Hepatocyte (in vitro differentiated cells): ENCODE results near the gene LILRB2. TPM values are rescaled to one million over a fixed set of nuclear protein-coding genes. Genes with fewer than 3 reads are reported as not detected.
"Not testable (repeated sequence)": the region's sequence is repeated elsewhere in the genome, so short reads cannot be mapped to it uniquely, and the experiment has no call there.

Source experiments
- DNase-seq: peaks from one replicate; pipeline ENCODE4 v3.0.0-alpha.2; 2016; ENCODE audit warnings: low spot score
- H2AFZ ChIP-seq: fragments of 200-600 bp; sonication (generic); 2 replicates; pipeline ENCODE4 v1.6.0; 2016; ENCODE audit warnings: antibody characterized with exemption, mild to moderate bottlenecking
- H3K27ac ChIP-seq: fragments of 200-600 bp; sonication (generic); 2 replicates; pipeline ENCODE4 v1.5.1; 2016; ENCODE audit warnings: mild to moderate bottlenecking
- H3K27me3 ChIP-seq: fragments of 200-600 bp; sonication (generic); 2 replicates; pipeline ENCODE4 v1.6.1; 2016
- H3K36me3 ChIP-seq: fragments of 200-600 bp; sonication (generic); replicated peaks from 2 replicates; pipeline ENCODE4 v1.5.1; 2016; ENCODE audit warnings: low read depth; ENCODE audit not compliant: insufficient read depth
- H3K4me1 ChIP-seq: fragments of 200-600 bp; sonication (generic); 2 replicates; pipeline ENCODE4 v1.5.1; 2016; ENCODE audit warnings: mild to moderate bottlenecking, moderate library complexity; ENCODE audit not compliant: insufficient read depth
- H3K4me2 ChIP-seq: fragments of 200-600 bp; sonication (generic); 2 replicates; pipeline ENCODE4 v1.6.0; 2016
- H3K4me3 ChIP-seq: fragments of 200-600 bp; sonication (generic); 2 replicates; pipeline ENCODE4 v1.5.1; 2016; ENCODE audit warnings: mild to moderate bottlenecking
- H3K79me2 ChIP-seq: fragments of 200-600 bp; sonication (generic); 2 replicates; pipeline ENCODE4 v1.6.0; 2017; ENCODE audit warnings: mild to moderate bottlenecking
- H3K9me2 ChIP-seq: fragments of 200-600 bp; sonication (generic); replicated peaks from 2 replicates; pipeline ENCODE4 v1.6.0; 2017; ENCODE audit warnings: mild to moderate bottlenecking; ENCODE audit not compliant: insufficient read depth
- H3K9me3 ChIP-seq: fragments of 200-600 bp; sonication (generic); 2 replicates; pipeline ENCODE4 v1.5.1; 2016; ENCODE audit warnings: low read depth, mild to moderate bottlenecking
- H4K20me1 ChIP-seq: fragments of 200-600 bp; sonication (generic); 2 replicates; pipeline ENCODE4 v1.6.0; 2016; ENCODE audit warnings: mild to moderate bottlenecking; ENCODE audit not compliant: insufficient read depth, poor library complexity, severe bottlenecking
- EZH2 ChIP-seq: fragments of 200-600 bp; sonication (generic); IDR thresholded peaks from 2 replicates; pipeline ENCODE4 v1.6.1; 2016; ENCODE audit warnings: antibody characterized with exemption, mild to moderate bottlenecking, borderline replicate concordance
- EZH2phosphoT487 ChIP-seq: fragments of 200-600 bp; sonication (generic); IDR thresholded peaks from one replicate; pipeline ENCODE4 v1.6.1; 2018; ENCODE audit warnings: antibody characterized with exemption, mild to moderate bottlenecking, low read depth, moderate library complexity; ENCODE audit not compliant: unreplicated experiment, severe bottlenecking
- WGBS: methylation state at CpG from one replicate; pipeline ENCODE4 v1.1.6; 2016; ENCODE audit warnings: low lambda C conversion rate; ENCODE audit errors: missing lambda C conversion rate; 5-methylcytosine and 5-hydroxymethylcytosine counted together
- polyA plus RNA-seq: library from polyadenylated mRNA; unstranded; fragments of >200 nt; fragmentation: Nextera tagmentation; extraction: Ambion mirVana; gene quantifications from 2 replicates; pipeline ENCODE4 v1.2.1, GENCODE V29; 2016
- total RNA-seq: library from RNA; depleted of rRNA; stranded (reverse); fragments of >200 nt; gene quantifications from 2 replicates; pipeline ENCODE4 v1.2.3, GENCODE V29; 2014
- TF ChIP-seq, protein P1 (sequence below): fragments of 200-600 bp; sonication (generic); IDR thresholded peaks from 2 replicates; pipeline ENCODE4 v1.5.1; 2016; ENCODE audit warnings: antibody characterized with exemption, mild to moderate bottlenecking; ENCODE audit not compliant: poor library complexity

The LILRB2 gene
- total and polyA plus RNA-seq, 2 experiments from 2014 or later, result not detected

DNA sequence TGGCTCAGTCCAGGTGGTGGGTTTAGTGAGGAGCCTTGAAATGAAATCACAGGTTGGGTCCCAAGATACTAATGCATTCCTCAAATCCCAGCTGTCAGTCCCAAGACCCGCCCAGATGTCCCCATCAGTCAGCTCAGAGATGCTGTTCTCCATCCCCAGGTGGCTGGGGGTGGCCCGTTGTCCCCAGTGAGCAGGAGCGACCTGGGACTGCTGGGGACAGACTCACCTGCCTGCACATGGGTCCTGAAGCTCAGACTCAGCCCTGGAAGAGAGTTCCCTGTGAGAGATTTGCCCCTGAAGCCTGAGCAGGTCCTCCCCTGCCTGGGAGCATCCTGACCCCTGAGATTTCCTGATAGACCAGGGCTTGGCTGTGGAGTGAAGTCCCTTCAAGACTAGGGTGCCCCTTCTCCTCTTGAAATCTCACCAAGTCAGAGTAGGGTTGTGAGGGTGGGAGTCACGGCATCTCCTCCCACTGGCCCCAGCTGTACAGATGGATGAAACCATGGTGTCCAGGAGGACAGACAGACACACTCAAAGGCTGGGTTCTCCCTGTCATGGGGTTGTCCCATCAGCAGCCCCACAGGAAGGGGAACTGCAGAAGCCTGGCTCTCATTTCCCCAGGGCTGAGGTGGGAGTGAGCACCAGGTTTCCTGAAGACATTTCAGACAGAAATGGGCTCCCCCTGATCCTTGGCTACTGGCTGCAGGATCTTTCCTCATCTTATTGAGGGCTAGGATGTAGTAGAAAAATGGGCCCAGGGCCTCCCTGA is 17.6 kb upstream of the LILRB2 start:
- Histone ChIP-seq H3K36me3 (no peaks in the 10 kb centered on the region), H4K20me1 (no peaks in the 10 kb centered on the region), H3K27ac (no peak overlapping the region), H3K79me2 (no peaks in the 10 kb centered on the region), H2AFZ (no peak overlapping the region), H3K4me3 (no peak overlapping the region), H3K4me2 (no peak overlapping the region), H3K4me1 (no peaks in the 10 kb centered on the region), H3K9me2 (no peaks in the 10 kb centered on the region), H3K9me3 (no peaks in the 10 kb centered on the region), H3K27me3 (peaks cover 7% of the 10 kb centered on the region)
- TF ChIP-seq EZH2phosphoT487 (no peak), EZH2 (no peak)
- TF ChIP-seq, protein P1, sequence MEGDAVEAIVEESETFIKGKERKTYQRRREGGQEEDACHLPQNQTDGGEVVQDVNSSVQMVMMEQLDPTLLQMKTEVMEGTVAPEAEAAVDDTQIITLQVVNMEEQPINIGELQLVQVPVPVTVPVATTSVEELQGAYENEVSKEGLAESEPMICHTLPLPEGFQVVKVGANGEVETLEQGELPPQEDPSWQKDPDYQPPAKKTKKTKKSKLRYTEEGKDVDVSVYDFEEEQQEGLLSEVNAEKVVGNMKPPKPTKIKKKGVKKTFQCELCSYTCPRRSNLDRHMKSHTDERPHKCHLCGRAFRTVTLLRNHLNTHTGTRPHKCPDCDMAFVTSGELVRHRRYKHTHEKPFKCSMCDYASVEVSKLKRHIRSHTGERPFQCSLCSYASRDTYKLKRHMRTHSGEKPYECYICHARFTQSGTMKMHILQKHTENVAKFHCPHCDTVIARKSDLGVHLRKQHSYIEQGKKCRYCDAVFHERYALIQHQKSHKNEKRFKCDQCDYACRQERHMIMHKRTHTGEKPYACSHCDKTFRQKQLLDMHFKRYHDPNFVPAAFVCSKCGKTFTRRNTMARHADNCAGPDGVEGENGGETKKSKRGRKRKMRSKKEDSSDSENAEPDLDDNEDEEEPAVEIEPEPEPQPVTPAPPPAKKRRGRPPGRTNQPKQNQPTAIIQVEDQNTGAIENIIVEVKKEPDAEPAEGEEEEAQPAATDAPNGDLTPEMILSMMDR, result no peak
- no peak for DNase-seq
- WGBS, result 58% methylated on average over 4 of the region's 4 CpGs

DNA sequence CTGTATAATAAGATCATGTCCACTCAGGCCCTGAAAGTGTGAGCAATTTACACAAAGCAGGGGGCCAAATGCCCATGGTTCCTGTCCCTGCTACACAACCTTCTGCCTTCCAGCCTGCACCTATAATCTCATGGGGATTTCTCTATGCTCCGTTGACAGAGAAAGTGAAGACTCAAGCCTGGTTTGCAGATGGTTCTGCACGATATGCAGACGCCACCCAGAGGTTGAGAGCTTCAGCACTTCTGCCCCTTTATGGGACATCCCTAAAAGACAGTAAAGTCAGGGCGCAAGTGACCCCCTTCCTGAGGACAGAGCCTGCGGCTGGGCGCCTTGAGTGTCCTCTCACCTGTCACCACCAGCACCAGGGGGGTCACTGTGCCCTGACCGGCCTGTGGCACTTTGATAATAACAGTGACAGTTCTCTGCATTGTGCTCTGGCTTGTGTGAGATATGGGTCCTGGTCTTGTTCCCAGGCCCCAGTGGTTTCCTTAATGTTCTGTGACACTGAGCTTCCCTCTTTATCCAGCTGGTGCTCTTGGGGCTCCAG is 16.9 kb upstream of the LILRB2 start:
- TF ChIP-seq EZH2phosphoT487 (no peak), EZH2 (no peak)
- TF ChIP-seq, protein P1, result no peak
- no peaks in the 10 kb centered on the region for H3K36me3 ChIP-seq
- no peaks in the 10 kb centered on the region for H4K20me1 ChIP-seq
- H3K4me2 ChIP-seq, result no peak overlapping the region
- no peak overlapping the region for H3K27ac ChIP-seq
- DNase-seq, result no peak
- 42% methylated on average over 7 of the region's 7 CpGs for WGBS
- H2AFZ ChIP-seq, result no peak overlapping the region
- H3K9me2 ChIP-seq, result no peaks in the 10 kb centered on the region
- no peaks in the 10 kb centered on the region for H3K9me3 ChIP-seq
- H3K79me2 ChIP-seq, result no peaks in the 10 kb centered on the region
- H3K4me1 ChIP-seq, result no peaks in the 10 kb centered on the region
- H3K4me3 ChIP-seq, result no peak overlapping the region
- peaks cover 7% of the 10 kb centered on the region for H3K27me3 ChIP-seq

DNA sequence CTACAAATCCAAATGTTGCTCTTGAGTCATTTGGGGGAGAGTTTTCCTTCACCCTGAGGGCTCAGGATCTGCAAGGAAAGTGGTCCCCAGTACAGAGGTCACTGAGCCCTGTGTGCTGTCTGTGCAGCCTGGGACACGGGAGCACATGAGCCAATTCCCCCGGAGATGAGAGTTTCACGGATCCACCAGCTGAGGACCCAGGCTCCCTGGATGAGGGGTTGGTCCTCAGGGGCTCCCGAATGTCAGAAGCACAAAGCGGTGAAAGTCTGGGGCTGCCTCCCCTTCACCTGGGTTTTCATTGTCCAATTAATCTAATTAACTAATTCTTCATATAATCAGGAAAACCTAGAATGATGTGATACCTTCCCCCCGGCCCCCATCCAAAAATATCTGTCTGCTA is 13.6 kb upstream of the LILRB2 start:
- TF ChIP-seq EZH2 (no peak), EZH2phosphoT487 (no peak)
- TF ChIP-seq, protein P1, result no peak
- no peaks in the 10 kb centered on the region for H3K4me1 ChIP-seq
- no peaks in the 10 kb centered on the region for H3K79me2 ChIP-seq
- no peaks in the 10 kb centered on the region for H3K27me3 ChIP-seq
- H3K4me2 ChIP-seq, result no peak overlapping the region
- H4K20me1 ChIP-seq, result no peaks in the 10 kb centered on the region
- DNase-seq, result no peak
- H3K27ac ChIP-seq, result no peak overlapping the region
- no peaks in the 10 kb centered on the region for H3K36me3 ChIP-seq
- H3K4me3 ChIP-seq, result no peak overlapping the region
- no peaks in the 10 kb centered on the region for H3K9me2 ChIP-seq
- no peak overlapping the region for H2AFZ ChIP-seq
- H3K9me3 ChIP-seq, result no peaks in the 10 kb centered on the region
- WGBS, result 81% methylated on average over 6 of the region's 6 CpGs

DNA sequence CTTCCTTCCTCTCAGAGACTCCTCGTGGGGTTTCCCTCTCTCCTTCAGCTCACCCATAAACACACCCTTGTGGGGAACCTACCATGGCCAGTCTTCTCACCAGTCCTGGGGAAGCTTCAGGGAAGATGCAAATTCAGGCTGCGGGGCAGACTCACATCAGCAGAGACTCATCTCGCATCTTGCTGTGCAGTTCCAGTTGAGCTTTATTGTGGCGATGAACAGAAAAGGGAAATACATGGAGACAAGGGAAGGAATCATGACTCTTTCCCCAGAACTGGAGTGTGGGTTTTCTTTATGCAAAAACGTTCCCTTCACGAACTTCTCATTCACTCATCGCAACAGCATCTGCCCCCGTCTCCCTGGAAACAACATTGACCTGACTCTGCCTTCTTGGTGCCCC is 8.2 kb upstream of the LILRB2 start:
- H3K27me3 ChIP-seq, DNase-seq, H3K27ac ChIP-seq, H3K4me1 ChIP-seq, H4K20me1 ChIP-seq, H3K9me3 ChIP-seq, H3K36me3 ChIP-seq, H3K4me2 ChIP-seq, H3K4me3 ChIP-seq, H3K79me2 ChIP-seq, H3K9me2 ChIP-seq, H2AFZ ChIP-seq: not testable (repeated sequence)
- WGBS, result 51% methylated on average over 8 of the region's 8 CpGs
